ENCODE measurements around the gene SULT1A3. TPM values are rescaled to one million over a fixed set of nuclear protein-coding genes. Genes with fewer than 3 reads are reported as not detected.

SULT1A3 gene
- total RNA-seq, 1 donor from 2014 or later: 16.3 TPM

DNA sequence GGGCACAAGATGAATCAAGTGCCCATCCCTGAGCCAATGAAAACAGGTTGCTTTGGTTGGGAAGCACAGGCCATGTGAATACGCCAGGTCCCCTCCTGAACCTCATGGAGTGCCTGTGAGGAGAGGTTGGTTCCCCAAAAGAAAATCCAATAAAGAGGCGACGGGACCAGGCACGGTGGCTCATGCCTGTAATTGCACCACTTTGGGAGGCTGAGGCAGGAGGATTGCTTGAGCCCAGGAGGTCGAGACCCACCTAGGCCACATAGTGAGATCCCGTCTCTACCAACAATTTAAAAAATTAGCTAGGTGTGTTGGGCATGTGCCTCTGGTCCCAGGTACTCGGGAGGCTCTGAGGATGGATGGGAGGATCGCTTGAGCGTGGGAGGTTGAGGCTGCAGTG, 19.1 kb upstream of the SULT1A3 start:
- H3K4me1 Mint-ChIP-seq (ENCODE audit: unreplicated experiment): peaks cover 5% of the 10 kb centered on the region
- H3K4me3 Mint-ChIP-seq (ENCODE audit: unreplicated experiment): no peak overlapping the region
- H3K36me3 Mint-ChIP-seq (ENCODE audit: unreplicated experiment): no peaks in the 10 kb centered on the region
- DNase-seq (ENCODE audit: extremely low spot score, unreplicated experiment): no peak
- H3K9me3 Mint-ChIP-seq (ENCODE audit: unreplicated experiment): no peaks in the 10 kb centered on the region
- H3K27ac Mint-ChIP-seq (ENCODE audit: unreplicated experiment): no peak overlapping the region
- H3K27me3 Mint-ChIP-seq (ENCODE audit: unreplicated experiment): no peaks in the 10 kb centered on the region
- no peak for TF ChIP-seq CTCF (IDR thresholded peaks at IDR 0.05)

DNA sequence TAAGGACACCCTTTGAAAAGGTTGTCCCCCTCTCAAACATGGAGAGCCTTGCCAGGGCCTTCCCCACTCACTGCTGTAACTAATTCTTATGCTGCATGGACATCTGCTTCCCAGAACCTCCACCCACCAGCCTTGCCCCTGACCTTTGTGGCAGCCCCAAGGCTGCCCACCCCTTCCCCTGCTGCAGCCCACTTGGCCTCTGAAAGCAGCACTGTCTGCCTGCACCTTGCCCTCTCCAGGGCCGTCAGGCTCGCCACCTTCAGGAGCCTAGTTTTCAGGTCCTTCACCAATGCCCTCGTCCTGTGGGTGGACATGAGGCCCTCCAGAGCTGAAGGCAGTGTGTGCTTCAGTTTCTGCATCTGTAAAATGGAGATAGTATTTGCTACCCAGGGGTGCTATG, 18.3 kb upstream of the SULT1A3 start:
- Mint-ChIP-seq H3K9me3 (ENCODE audit: unreplicated experiment) (no peaks in the 10 kb centered on the region), H3K27me3 (ENCODE audit: unreplicated experiment) (no peaks in the 10 kb centered on the region), H3K36me3 (ENCODE audit: unreplicated experiment) (no peaks in the 10 kb centered on the region), H3K4me1 (ENCODE audit: unreplicated experiment) (peaks cover 5% of the 10 kb centered on the region), H3K4me3 (ENCODE audit: unreplicated experiment) (no peak overlapping the region), H3K27ac (ENCODE audit: unreplicated experiment) (no peak overlapping the region)
- no peak for DNase-seq (ENCODE audit: extremely low spot score, unreplicated experiment)
- no peak for TF ChIP-seq CTCF (IDR thresholded peaks at IDR 0.05)

DNA sequence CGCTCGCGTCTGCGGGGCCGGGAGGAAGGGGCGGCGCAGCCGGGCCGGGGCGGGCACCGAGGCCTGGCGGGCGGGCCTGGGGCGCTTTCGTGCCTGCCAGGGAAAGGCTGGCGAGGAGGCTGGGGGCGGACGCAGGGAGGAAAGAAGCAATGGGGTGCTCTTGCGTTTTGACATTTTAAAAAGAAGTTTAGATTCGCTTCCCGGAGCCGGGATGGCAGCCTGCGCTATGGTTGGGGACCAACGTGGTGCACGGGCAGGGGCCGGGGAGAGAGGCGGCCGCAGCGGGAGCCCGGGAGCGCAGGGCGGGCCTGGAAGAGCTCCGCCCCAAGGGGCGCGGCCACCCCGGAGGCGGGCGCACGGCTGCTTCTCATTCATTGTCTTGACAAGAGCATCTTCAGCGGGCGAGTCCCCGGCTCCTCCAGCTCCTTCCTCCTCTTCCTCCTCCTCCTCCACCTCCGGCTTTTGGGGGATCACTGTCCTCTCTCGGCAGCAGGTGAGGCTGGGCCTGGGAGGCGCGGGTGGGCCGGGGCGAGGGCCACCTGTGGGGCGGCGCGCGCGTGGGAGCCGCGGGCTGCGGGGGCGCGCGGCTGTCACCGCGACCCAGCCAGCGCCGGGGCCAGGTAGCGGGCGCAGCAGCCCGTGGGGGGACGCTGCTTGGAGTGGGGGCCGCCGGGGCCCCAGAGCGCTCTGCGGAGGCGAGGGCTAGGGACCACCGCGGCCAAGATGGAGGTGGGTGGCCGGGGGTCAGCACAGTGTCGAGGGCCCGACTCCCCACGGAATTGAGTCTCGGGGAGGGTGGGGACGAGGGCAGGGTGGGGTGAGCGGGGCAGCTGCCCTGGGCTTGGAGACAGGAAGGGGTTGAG, 15.6 kb upstream of the SULT1A3 start, which contains the start of gene CORO1A:
CORO1A (plus strand) TSS at position 370 of the 863 bp plus-strand sequence. CDS start 1,608 bp downstream, outside the sequence.
- peak within 1 kb of the TSS; percentile 84 for H3K4me3 Mint-ChIP-seq (ENCODE audit: unreplicated experiment)
- peak; percentile 93 for DNase-seq (ENCODE audit: extremely low spot score, unreplicated experiment)
- no peaks in the 10 kb centered on the region for H3K36me3 Mint-ChIP-seq (ENCODE audit: unreplicated experiment)
- peaks cover 5% of the 10 kb centered on the region for H3K4me1 Mint-ChIP-seq (ENCODE audit: unreplicated experiment)
- no peaks in the 10 kb centered on the region for H3K27me3 Mint-ChIP-seq (ENCODE audit: unreplicated experiment)
- no peak for TF ChIP-seq CTCF (IDR thresholded peaks at IDR 0.05)
- peak within 1 kb of the TSS; percentile 52 for H3K27ac Mint-ChIP-seq (ENCODE audit: unreplicated experiment)
- H3K9me3 Mint-ChIP-seq (ENCODE audit: unreplicated experiment): no peaks in the 10 kb centered on the region

DNA sequence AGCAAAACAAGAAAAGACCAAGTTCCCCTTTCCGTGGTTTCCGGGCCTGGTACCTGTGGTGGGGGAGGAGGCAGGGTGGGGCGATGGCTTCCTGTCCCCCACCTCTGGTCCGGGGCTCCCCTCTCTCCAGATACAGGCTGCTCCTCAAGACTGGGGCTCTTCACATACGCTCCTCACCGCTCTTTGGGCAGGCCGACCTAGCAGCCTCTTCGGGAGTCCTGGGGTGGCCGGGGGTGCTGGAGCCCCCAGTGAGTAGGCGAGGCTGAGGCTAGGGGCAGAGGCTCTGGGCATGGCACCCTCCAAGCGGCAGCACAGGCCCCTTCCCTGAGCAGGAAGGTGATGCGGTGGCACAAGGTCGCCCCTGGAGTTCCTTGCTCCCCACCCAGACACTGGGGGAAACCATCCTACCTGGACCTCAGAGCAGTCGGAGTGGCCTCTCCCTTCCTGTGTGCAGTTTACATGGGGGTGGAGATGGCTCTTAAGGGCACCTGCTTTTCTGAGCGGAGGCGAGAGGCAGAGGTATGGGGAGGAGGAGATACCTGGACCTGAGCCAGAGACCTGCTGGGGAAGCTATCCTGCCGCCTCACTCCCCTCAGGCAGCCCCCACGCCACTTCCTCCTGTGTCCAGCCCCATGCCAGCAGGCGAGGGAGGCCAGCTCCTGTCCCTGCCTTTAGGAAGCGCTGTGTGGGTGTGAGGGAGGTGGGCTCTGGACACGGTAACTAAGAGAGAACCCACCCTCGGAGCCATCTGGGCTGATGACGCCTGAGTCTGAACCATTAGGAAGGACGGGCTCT, 14.8 kb upstream of the SULT1A3 start:
- no peak for TF ChIP-seq CTCF (IDR thresholded peaks at IDR 0.05)
- no peak for DNase-seq (ENCODE audit: extremely low spot score, unreplicated experiment)
- Mint-ChIP-seq H3K4me1 (ENCODE audit: unreplicated experiment) (peaks cover 5% of the 10 kb centered on the region), H3K9me3 (ENCODE audit: unreplicated experiment) (no peaks in the 10 kb centered on the region), H3K27ac (ENCODE audit: unreplicated experiment) (no peak overlapping the region), H3K4me3 (ENCODE audit: unreplicated experiment) (peak overlapping the region; percentile 56), H3K36me3 (ENCODE audit: unreplicated experiment) (no peaks in the 10 kb centered on the region), H3K27me3 (ENCODE audit: unreplicated experiment) (no peaks in the 10 kb centered on the region)
